ENCODE measurements around the gene PRKCZ.

The PRKCZ gene

GRCh38 chr1:2150801-2151200 is 100.6 kb downstream of the PRKCZ start:
- H3K27me3 ChIP-seq, result no peaks in the 10 kb centered on the region
- H3K4me1 ChIP-seq (ENCODE audit: control insufficient read depth in 1 of 2, insufficient read depth in 1 of 2, low read depth in 1 of 2, low read length in 1 of 2), result peaks cover 79% of the 10 kb centered on the region in 2 experiments
- TF ChIP-seq, protein P1, sequence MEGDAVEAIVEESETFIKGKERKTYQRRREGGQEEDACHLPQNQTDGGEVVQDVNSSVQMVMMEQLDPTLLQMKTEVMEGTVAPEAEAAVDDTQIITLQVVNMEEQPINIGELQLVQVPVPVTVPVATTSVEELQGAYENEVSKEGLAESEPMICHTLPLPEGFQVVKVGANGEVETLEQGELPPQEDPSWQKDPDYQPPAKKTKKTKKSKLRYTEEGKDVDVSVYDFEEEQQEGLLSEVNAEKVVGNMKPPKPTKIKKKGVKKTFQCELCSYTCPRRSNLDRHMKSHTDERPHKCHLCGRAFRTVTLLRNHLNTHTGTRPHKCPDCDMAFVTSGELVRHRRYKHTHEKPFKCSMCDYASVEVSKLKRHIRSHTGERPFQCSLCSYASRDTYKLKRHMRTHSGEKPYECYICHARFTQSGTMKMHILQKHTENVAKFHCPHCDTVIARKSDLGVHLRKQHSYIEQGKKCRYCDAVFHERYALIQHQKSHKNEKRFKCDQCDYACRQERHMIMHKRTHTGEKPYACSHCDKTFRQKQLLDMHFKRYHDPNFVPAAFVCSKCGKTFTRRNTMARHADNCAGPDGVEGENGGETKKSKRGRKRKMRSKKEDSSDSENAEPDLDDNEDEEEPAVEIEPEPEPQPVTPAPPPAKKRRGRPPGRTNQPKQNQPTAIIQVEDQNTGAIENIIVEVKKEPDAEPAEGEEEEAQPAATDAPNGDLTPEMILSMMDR (IDR thresholded peaks at IDR 0.05), result no peak
- peak overlapping the region; percentile 99 for H3K27ac ChIP-seq
- H3K36me3 ChIP-seq, result no peaks in the 10 kb centered on the region
- H3K4me3 ChIP-seq (ENCODE audit: low read depth in 1 of 2, low read length in 1 of 2), result peak overlapping the region; percentile 44 to 66
- no peaks in the 10 kb centered on the region for H3K9me3 ChIP-seq

DNA sequence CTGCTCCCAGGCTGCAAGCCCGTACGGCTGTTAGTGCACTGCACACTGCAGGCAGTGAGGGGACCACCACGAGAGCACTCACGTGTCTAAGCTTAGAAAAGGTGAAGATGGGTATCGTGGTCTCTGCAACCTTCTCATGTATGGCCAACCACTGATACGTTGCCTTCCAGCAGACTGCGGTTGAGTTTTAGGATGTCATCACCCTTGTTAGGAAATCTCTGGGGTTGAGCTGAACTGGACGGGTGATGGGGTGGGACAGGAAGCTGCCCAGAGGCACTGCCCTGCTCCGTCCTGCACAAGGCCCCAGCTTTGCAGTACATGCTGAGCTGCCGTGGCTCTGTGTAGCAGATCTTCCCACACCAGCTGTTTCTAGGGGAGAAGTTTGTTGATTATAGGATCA is 101.0 kb downstream of the PRKCZ start:
- peaks cover 74 to 75% of the 10 kb centered on the region in 2 experiments for H3K4me1 ChIP-seq (ENCODE audit: control insufficient read depth in 1 of 2, insufficient read depth in 1 of 2, low read depth in 1 of 2, low read length in 1 of 2)
- H3K27ac ChIP-seq, result peak overlapping the region; percentile 99
- no peaks in the 10 kb centered on the region for H3K36me3 ChIP-seq
- TF ChIP-seq, protein P1 (IDR thresholded peaks at IDR 0.05), result no peak
- peak overlapping the region; percentile 44 to 66 for H3K4me3 ChIP-seq (ENCODE audit: low read depth in 1 of 2, low read length in 1 of 2)
- no peaks in the 10 kb centered on the region for H3K9me3 ChIP-seq
- no peaks in the 10 kb centered on the region for H3K27me3 ChIP-seq

GRCh38 chr1:2151911-2152310 is 101.7 kb downstream of the PRKCZ start:
- Histone ChIP-seq H3K27ac (peak overlapping the region; percentile 99), H3K27me3 (no peaks in the 10 kb centered on the region), H3K36me3 (no peaks in the 10 kb centered on the region), H3K4me1 (ENCODE audit: control insufficient read depth in 1 of 2, insufficient read depth in 1 of 2, low read depth in 1 of 2, low read length in 1 of 2) (peaks cover 67 to 68% of the 10 kb centered on the region in 2 experiments), H3K4me3 (ENCODE audit: low read depth in 1 of 2, low read length in 1 of 2) (peak overlapping the region; percentile 44 to 66), H3K9me3 (no peaks in the 10 kb centered on the region)
- TF ChIP-seq, protein P1 (IDR thresholded peaks at IDR 0.05), result no peak

GRCh38 chr1:2152954-2153353 is 102.7 kb downstream of the PRKCZ start:
- Histone ChIP-seq H3K36me3 (no peaks in the 10 kb centered on the region), H3K27ac (peak overlapping the region; percentile 99), H3K4me3 (ENCODE audit: low read depth in 1 of 2, low read length in 1 of 2) (peak overlapping the region in 1 of 2 experiments; percentile 66), H3K9me3 (no peaks in the 10 kb centered on the region), H3K27me3 (no peaks in the 10 kb centered on the region), H3K4me1 (ENCODE audit: control insufficient read depth in 1 of 2, insufficient read depth in 1 of 2, low read depth in 1 of 2, low read length in 1 of 2) (peaks cover 57 to 58% of the 10 kb centered on the region in 2 experiments)
- TF ChIP-seq, protein P1 (IDR thresholded peaks at IDR 0.05), result no peak

DNA sequence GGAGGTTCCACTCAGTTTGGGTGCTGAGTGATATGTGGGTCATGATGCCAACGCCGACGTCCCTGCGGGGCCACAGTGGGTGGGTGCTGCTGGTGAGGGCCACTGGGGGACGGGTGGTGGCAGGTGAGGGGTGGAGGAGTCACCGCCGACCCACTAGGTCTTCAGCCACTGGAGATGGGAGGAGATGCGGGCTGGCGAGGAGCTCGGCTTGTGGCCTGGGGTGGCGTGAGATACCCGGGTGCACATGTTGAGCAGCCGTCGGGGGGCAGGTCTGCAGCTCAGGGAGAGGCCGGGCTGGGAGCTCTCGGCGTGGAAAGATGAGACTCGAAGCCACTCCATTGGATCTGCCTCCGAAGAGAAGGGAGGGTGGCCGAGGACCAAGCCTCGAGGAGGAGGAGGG is 103.8 kb downstream of the PRKCZ start:
- H3K36me3 ChIP-seq, result no peaks in the 10 kb centered on the region
- no peak overlapping the region for H3K4me3 ChIP-seq (ENCODE audit: low read depth in 1 of 2, low read length in 1 of 2)
- no peaks in the 10 kb centered on the region for H3K9me3 ChIP-seq
- peaks cover 55 to 57% of the 10 kb centered on the region in 2 experiments for H3K4me1 ChIP-seq (ENCODE audit: control insufficient read depth in 1 of 2, insufficient read depth in 1 of 2, low read depth in 1 of 2, low read length in 1 of 2)
- no peaks in the 10 kb centered on the region for H3K27me3 ChIP-seq
- TF ChIP-seq, protein P1 (IDR thresholded peaks at IDR 0.05), result no peak
- peak overlapping the region; percentile 99 for H3K27ac ChIP-seq
